Endothelial cell (in vitro differentiated cells): ENCODE measurements around the gene CCDC71L. TPM values are rescaled to one million over a fixed set of nuclear protein-coding genes. Genes with fewer than 3 reads are reported as not detected.

Experiments used
- DNase-seq: peaks from one replicate; pipeline ENCODE4 v3.0.0; 2021; ENCODE audit warnings: low spot score
- H3K27ac Mint-ChIP-seq: one replicate; pipeline ENCODE4 v1.8.0; 2021; ENCODE audit warnings: mixed read lengths, inconsistent platforms; ENCODE audit not compliant: unreplicated experiment
- H3K27me3 Mint-ChIP-seq: one replicate; pipeline ENCODE4 v1.8.0; 2021; ENCODE audit warnings: mild to moderate bottlenecking, moderate library complexity, mixed read lengths, inconsistent platforms; ENCODE audit not compliant: unreplicated experiment
- H3K36me3 Mint-ChIP-seq: one replicate; pipeline ENCODE4 v1.8.0; 2021; ENCODE audit warnings: mild to moderate bottlenecking, low read depth, mixed read lengths, inconsistent platforms; ENCODE audit not compliant: unreplicated experiment
- H3K4me1 Mint-ChIP-seq: one replicate; pipeline ENCODE4 v1.8.0; 2021; ENCODE audit warnings: mild to moderate bottlenecking, mixed read lengths, inconsistent platforms; ENCODE audit not compliant: unreplicated experiment
- H3K4me3 Mint-ChIP-seq: one replicate; pipeline ENCODE4 v1.8.0; 2021; ENCODE audit warnings: mild to moderate bottlenecking, mixed read lengths, inconsistent platforms; ENCODE audit not compliant: unreplicated experiment
- H3K9me3 Mint-ChIP-seq: one replicate; pipeline ENCODE4 v1.8.0; 2021; ENCODE audit warnings: mixed read lengths, inconsistent platforms; ENCODE audit not compliant: unreplicated experiment
- total RNA-seq: library from RNA; stranded (reverse); fragmentation: NEBNext Ultra II Directional; extraction: Animal tissue kit (Norgen Biotek cat#: 25700); gene quantifications from one replicate; pipeline ENCODE4 v1.2.1, GENCODE V29; 2021; ENCODE audit not compliant: unreplicated experiment
- TF ChIP-seq, protein P1 (sequence below): fragments of 200-600 bp; sonication (generic); IDR thresholded peaks from one replicate; pipeline ENCODE4 v1.5.0; 2021; ENCODE audit warnings: antibody characterized with exemption; ENCODE audit not compliant: unreplicated experiment

The CCDC71L gene
- total RNA-seq, 1 donor from 2014 or later: 43.4 TPM

DNA sequence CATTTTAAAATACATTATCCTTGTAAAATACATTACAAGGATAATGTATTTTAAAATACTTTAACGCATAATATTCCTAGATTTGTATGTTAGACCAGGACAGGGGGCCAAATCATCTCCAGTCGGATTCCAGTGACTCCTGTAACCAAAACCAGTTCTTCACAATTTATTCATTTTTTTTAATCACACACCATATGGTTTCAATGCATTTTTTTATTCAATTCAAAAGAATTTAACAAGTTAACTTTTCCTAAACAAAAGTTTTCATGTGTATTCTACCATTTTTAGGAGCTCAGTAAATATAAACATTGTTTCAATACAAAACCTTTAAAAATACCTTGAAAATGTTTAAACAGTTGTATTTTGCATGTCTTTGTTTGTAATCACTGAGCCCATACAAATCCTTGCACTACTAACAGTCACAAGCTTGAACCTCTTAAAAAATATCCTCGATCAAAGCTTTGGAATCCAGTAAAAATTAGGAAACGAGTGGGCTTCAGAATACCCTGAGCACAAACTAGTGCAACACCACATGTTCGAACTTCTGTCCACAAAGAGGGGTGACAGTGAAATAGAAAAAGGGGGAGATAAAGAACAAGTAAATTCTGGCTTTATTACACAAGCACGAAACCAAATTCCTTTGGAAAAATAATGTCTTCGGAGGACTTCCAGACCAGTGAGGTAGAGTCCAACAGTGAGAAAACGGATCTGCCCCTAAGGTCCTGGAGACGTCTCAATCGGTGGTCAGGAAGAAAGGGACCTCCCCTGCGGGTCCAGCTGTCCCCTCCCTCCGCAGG lies 1.6 kb downstream of the CCDC71L start:
- peak overlapping the region; percentile 92 for H3K4me3 Mint-ChIP-seq
- peaks cover 8% of the 10 kb centered on the region for H3K27me3 Mint-ChIP-seq
- H3K4me1 Mint-ChIP-seq: peaks cover 11% of the 10 kb centered on the region
- peaks cover 9% of the 10 kb centered on the region for H3K36me3 Mint-ChIP-seq
- no peak for DNase-seq
- H3K27ac Mint-ChIP-seq: peak overlapping the region; percentile 43
- TF ChIP-seq, protein P1, sequence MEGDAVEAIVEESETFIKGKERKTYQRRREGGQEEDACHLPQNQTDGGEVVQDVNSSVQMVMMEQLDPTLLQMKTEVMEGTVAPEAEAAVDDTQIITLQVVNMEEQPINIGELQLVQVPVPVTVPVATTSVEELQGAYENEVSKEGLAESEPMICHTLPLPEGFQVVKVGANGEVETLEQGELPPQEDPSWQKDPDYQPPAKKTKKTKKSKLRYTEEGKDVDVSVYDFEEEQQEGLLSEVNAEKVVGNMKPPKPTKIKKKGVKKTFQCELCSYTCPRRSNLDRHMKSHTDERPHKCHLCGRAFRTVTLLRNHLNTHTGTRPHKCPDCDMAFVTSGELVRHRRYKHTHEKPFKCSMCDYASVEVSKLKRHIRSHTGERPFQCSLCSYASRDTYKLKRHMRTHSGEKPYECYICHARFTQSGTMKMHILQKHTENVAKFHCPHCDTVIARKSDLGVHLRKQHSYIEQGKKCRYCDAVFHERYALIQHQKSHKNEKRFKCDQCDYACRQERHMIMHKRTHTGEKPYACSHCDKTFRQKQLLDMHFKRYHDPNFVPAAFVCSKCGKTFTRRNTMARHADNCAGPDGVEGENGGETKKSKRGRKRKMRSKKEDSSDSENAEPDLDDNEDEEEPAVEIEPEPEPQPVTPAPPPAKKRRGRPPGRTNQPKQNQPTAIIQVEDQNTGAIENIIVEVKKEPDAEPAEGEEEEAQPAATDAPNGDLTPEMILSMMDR: no peak
- H3K9me3 Mint-ChIP-seq: no peaks in the 10 kb centered on the region

DNA sequence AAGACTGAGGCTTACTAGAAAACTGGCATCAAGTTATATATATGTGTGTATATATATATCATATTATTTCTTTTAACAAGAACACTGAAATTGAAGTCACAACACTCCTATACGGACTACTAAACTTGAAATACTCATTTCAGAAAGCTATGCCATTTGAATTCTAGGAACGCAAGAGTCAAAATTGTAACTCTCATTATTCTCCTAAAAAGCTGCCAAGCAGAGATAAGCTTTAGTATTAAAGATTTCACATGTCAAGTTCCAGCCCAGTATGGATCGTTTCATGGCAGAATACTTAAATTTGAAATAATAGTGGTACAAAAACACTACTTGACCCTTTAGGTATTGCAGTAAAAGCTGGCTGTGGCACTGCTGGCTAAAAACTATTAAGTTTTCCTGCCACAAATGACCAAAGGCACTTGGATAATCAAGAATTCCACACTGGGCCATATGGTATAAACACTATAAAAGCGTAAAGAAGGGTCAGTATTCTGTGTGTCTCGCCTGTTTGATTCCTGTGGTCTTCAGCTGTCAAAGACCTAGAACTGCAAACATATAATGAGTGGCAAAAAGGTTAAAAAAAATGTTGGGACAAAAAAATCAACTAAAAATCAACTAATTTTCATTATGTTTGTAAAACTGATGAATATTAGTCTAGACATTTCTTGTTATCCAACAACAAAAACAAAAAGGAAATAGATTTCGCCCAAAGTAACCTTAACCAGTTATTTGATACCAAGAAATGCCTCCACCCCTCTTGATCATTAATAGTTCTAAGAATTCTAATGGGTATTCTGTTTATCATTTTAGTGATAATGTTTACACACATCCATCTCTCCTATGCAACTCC lies 2.4 kb downstream of the CCDC71L start:
- H3K36me3 Mint-ChIP-seq: peaks cover 9% of the 10 kb centered on the region
- no peak for DNase-seq
- TF ChIP-seq, protein P1: no peak
- peaks cover 8% of the 10 kb centered on the region for H3K27me3 Mint-ChIP-seq
- H3K9me3 Mint-ChIP-seq: no peaks in the 10 kb centered on the region
- peak overlapping the region; percentile 74 for H3K4me3 Mint-ChIP-seq
- H3K27ac Mint-ChIP-seq: no peak overlapping the region
- H3K4me1 Mint-ChIP-seq: peaks cover 14% of the 10 kb centered on the region

DNA sequence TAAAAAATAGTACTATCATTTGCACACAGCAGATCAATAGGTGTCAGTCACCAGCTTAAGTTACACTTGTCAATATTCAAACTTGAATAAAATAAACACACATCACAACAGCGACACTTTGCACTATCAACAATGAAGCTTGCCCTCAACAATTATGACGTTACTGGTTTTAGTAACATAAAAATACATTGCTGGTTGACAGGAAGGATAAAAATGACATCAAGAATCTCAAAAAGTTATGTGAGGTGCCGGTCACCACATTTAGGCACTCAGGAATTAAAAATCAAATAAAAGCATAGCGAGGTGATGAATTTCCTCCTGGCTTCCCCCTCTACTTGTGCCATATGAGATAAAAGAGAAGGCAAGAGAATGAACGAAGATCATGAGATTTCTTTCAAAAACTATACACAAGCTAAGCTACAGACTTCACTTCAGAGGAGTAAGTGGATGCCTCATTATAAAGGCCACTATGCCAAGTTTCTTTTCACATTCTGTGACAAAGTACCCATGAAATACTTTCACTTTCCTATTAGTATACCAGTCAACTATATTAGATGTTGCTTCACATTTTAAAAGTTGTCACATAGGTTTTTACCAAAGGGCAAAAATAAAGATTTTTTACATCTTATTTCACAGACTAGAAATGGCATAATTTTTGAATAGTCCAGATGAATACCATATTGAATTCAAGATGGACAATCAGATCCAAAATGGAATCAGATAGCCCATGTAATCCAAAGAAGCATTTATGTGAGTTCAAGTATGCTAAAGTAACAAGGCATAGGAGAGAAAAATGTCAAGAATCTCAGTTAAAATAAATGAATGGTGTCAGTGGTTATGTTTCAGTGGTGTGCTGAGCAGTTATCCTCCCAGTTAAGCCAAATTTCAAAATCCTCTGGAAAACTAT lies 3.6 kb downstream of the CCDC71L start:
- TF ChIP-seq, protein P1: no peak
- no peak for DNase-seq
- H3K4me1 Mint-ChIP-seq: peaks cover 16% of the 10 kb centered on the region
- no peaks in the 10 kb centered on the region for H3K9me3 Mint-ChIP-seq
- no peak overlapping the region for H3K4me3 Mint-ChIP-seq
- H3K27me3 Mint-ChIP-seq: peaks cover 8% of the 10 kb centered on the region
- H3K27ac Mint-ChIP-seq: no peak overlapping the region
- H3K36me3 Mint-ChIP-seq: peaks cover 9% of the 10 kb centered on the region

DNA sequence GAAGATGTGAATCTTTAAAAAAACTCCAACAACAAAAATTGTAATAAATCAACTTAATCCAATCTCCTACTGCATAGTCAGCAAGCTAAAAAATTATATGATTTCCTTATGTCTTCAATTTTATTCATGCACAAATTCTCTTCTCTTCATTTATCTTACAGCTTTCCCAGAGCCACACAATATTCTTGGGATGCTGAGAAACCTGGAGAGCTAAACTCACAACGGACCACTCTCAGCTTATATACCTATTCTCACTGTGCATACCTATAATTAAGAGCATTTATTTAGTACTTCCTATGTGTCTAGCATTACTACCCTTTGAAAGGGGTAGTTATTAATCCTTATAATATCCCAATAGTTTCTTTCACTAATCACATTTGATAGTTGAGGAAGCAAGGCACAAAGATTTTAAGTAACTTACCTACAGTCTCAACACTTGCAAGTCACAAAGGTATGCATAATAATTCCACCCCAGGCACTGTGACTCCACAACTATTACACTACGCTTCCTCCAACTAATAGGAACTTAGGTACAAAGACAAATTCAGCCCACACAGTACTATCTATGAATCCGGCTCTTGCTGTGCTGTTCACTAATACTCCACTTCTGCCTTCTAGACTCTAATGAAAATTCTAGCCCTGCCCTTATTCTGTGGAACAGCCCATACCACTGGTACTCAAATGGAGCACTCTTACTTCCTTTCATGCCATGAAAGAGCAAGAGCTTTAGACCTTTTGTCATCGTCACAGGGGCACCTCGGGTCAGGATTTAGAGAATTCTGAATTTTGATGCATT lies 5.1 kb downstream of the CCDC71L start:
- TF ChIP-seq, protein P1: no peak
- Mint-ChIP-seq H3K9me3 (no peaks in the 10 kb centered on the region), H3K27me3 (peaks cover 5% of the 10 kb centered on the region), H3K27ac (no peak overlapping the region), H3K4me3 (no peak overlapping the region), H3K4me1 (peaks cover 16% of the 10 kb centered on the region), H3K36me3 (peaks cover 3% of the 10 kb centered on the region)
- DNase-seq: no peak
